Fibroblast of skin of left biceps (primary cell): Measurements from ENCODE around the gene RICTOR.
"Not testable (repeated sequence)": the region's sequence is repeated elsewhere in the genome, so short reads cannot be mapped to it uniquely, and the experiment has no call there.

ENCODE experiments used
- DNase-seq, 2 experiments: peaks; one replicate each; pipeline ENCODE4 v3.0.0-alpha.2; 2013; ENCODE audit warnings: low read depth in 2 of 2

RICTOR gene

GRCh38 chr5:39009280-39009679, 64.9 kb downstream of the RICTOR start:
- DNase-seq: no peak

GRCh38 chr5:39006650-39007049, 67.5 kb downstream of the RICTOR start:
- DNase-seq: no peak

GRCh38 chr5:39005566-39006232, 68.5 kb downstream of the RICTOR start:
- DNase-seq: no peak

GRCh38 chr5:39001683-39002082, 72.5 kb downstream of the RICTOR start:
- no peak for DNase-seq

- no peak for DNase-seq
Measured at GRCh38 chr5:38999037-38999436, 75.2 kb downstream of the RICTOR start.

- DNase-seq: no peak
Measured at GRCh38 chr5:38997591-38997990, 76.6 kb downstream of the RICTOR start.

GRCh38 chr5:38996123-38996522, 78.1 kb downstream of the RICTOR start:
- no peak for DNase-seq

GRCh38 chr5:38994324-38994927, 79.8 kb downstream of the RICTOR start:
- peak in 1 of 2 experiments; percentile 40 for DNase-seq

GRCh38 chr5:38989974-38990719, 84.1 kb downstream of the RICTOR start:
- DNase-seq: not testable (repeated sequence)

- no peak for DNase-seq
Measured at GRCh38 chr5:38985909-38986452, 88.2 kb downstream of the RICTOR start.

- no peak for DNase-seq
Measured at GRCh38 chr5:38979535-38979934, 94.7 kb downstream of the RICTOR start.

- no peak for DNase-seq
Measured at GRCh38 chr5:38978036-38978435, 96.2 kb downstream of the RICTOR start.

- no peak for DNase-seq
Measured at GRCh38 chr5:38968665-38969064, 105.5 kb downstream of the RICTOR start.

- DNase-seq: no peak
Measured at GRCh38 chr5:38961691-38962090, 112.5 kb downstream of the RICTOR start.

GRCh38 chr5:38953426-38954012, 120.7 kb downstream of the RICTOR start:
- DNase-seq: no peak

GRCh38 chr5:38948501-38948900, 125.7 kb downstream of the RICTOR start:
- no peak for DNase-seq

- DNase-seq: no peak
Measured at GRCh38 chr5:38944282-38944681, 129.9 kb downstream of the RICTOR start.

- no peak for DNase-seq
Measured at GRCh38 chr5:38941912-38942311, 132.3 kb downstream of the RICTOR start.

GRCh38 chr5:38940230-38940858, 133.9 kb downstream of the RICTOR start:
- DNase-seq: no peak

- DNase-seq: no peak
Measured at GRCh38 chr5:38938973-38939372, 135.2 kb downstream of the RICTOR start.

GRCh38 chr5:38938424-38938823, 135.8 kb downstream of the RICTOR start:
- no peak for DNase-seq

- no peak for DNase-seq
Measured at GRCh38 chr5:38936269-38936668, 137.9 kb downstream of the RICTOR start.
